Measurements from ENCODE around the gene PLXDC2.

The PLXDC2 gene

DNA sequence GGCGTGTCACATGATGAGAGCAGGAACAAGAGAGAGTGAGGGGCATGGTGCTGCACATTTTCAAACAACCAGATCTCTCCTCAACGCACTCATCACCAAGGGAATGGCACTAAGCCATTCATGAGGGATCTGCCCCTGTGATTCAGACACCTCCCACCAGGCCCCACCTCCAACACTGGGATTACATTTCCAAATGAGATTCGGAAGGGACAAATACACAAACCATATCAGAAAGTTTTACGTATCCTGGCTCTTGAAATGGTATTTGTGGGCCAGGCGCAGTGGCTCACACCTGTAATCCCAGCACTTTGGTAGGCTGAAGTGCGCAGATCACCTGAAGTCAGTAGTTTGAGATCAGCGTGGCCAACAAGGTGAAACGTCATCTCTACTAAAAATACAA lies 189.4 kb downstream of the PLXDC2 start:
- H3K4me2 ChIP-seq (ENCODE audit: low read length), result no peak overlapping the region
- no peaks in the 10 kb centered on the region for H3K36me3 ChIP-seq (ENCODE audit: control insufficient read depth, insufficient read depth, low read length)
- no peak overlapping the region for H3K56ac ChIP-seq (ENCODE audit: low read length)
- no peak for DNase-seq
- H3K27me3 ChIP-seq (ENCODE audit: insufficient read depth, low read length, poor library complexity), result no peaks in the 10 kb centered on the region
- H3K18ac ChIP-seq (ENCODE audit: low read length), result no peak overlapping the region
- peaks cover 2% of the 10 kb centered on the region for H3K79me1 ChIP-seq (ENCODE audit: low read length)
- no peak overlapping the region for H3K4ac ChIP-seq (ENCODE audit: low read depth, low read length)
- H3K9ac ChIP-seq (ENCODE audit: low read length), result no peak overlapping the region
- no peak overlapping the region for H2AK5ac ChIP-seq (ENCODE audit: low read length)
- H3K4me1 ChIP-seq (ENCODE audit: control insufficient read depth, low read depth, low read length), result no peaks in the 10 kb centered on the region
- H3K23ac ChIP-seq (ENCODE audit: low read length), result peak overlapping the region; percentile 29
- H2BK15ac ChIP-seq (replicated peaks; ENCODE audit: low read depth), result no peak overlapping the region
- no peak overlapping the region for H4K5ac ChIP-seq (ENCODE audit: low read length)
- H2BK5ac ChIP-seq (ENCODE audit: low read length), result no peak overlapping the region
- H3K79me2 ChIP-seq (ENCODE audit: control insufficient read depth, insufficient read depth, low read length), result no peaks in the 10 kb centered on the region
- H4K8ac ChIP-seq (ENCODE audit: low read depth, low read length), result no peak overlapping the region
- no CpG with 5 or more reads among the region's 8 CpGs for WGBS (ENCODE audit: extremely low coverage, insufficient coverage, low lambda C conversion rate)
- H3K4me3 ChIP-seq (ENCODE audit: low read length), result no peak overlapping the region
- H3K27ac ChIP-seq (ENCODE audit: low read depth, low read length), result no peak overlapping the region
- H2BK120ac ChIP-seq (ENCODE audit: low read depth, low read length), result no peak overlapping the region

- no peaks in the 10 kb centered on the region for H3K79me2 ChIP-seq (ENCODE audit: control insufficient read depth, insufficient read depth, low read length)
These were observed 190.1 kb downstream of the PLXDC2 start for GRCh38 chr10:20006169-20006870.

DNA sequence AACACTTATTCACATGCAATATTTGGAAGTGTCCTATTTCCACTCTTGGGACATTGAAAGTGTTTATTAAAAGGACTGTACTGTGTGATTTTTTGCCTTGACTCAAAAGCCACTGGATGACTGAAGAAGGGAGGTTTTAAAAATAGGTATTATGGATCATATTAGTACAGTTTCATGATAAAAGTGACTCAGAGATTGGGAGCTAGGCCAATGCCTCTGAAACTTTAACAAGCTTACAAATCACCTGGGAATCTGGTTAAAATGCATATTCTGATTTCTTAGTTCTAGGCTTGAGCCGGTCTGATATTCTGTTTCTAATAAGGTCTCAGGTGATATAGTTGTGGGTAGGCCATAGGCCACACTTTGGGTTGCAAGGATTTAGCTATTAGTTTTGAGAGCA lies 191.2 kb downstream of the PLXDC2 start:
- no peak for DNase-seq
- no peaks in the 10 kb centered on the region for H3K4me1 ChIP-seq (ENCODE audit: control insufficient read depth, low read depth, low read length)
- H3K23ac ChIP-seq (ENCODE audit: low read length), result no peak overlapping the region
- no peaks in the 10 kb centered on the region for H3K36me3 ChIP-seq (ENCODE audit: control insufficient read depth, insufficient read depth, low read length)
- no peak overlapping the region for H2BK120ac ChIP-seq (ENCODE audit: low read depth, low read length)
- H3K4me2 ChIP-seq (ENCODE audit: low read length), result no peak overlapping the region
- no peak overlapping the region for H2BK5ac ChIP-seq (ENCODE audit: low read length)
- H3K79me2 ChIP-seq (ENCODE audit: control insufficient read depth, insufficient read depth, low read length), result no peaks in the 10 kb centered on the region
- H3K56ac ChIP-seq (ENCODE audit: low read length), result no peak overlapping the region
- no peak overlapping the region for H4K5ac ChIP-seq (ENCODE audit: low read length)
- no peaks in the 10 kb centered on the region for H3K79me1 ChIP-seq (ENCODE audit: low read length)
- no peaks in the 10 kb centered on the region for H3K27me3 ChIP-seq (ENCODE audit: insufficient read depth, low read length, poor library complexity)
- H2BK15ac ChIP-seq (replicated peaks; ENCODE audit: low read depth), result no peak overlapping the region
- no peak overlapping the region for H3K18ac ChIP-seq (ENCODE audit: low read length)
- no peak overlapping the region for H3K4me3 ChIP-seq (ENCODE audit: low read length)
- no CpG with 5 or more reads among the region's 1 CpG for WGBS (ENCODE audit: extremely low coverage, insufficient coverage, low lambda C conversion rate)
- H3K9ac ChIP-seq (ENCODE audit: low read length), result no peak overlapping the region
- H2AK5ac ChIP-seq (ENCODE audit: low read length), result no peak overlapping the region
- H3K4ac ChIP-seq (ENCODE audit: low read depth, low read length), result no peak overlapping the region
- H3K27ac ChIP-seq (ENCODE audit: low read depth, low read length), result no peak overlapping the region
- no peak overlapping the region for H4K8ac ChIP-seq (ENCODE audit: low read depth, low read length)

More at GRCh38 chr10:20006169-20006870, 190.1 kb downstream of the PLXDC2 start:
- Histone ChIP-seq H3K4me2 (ENCODE audit: low read length) (no peak overlapping the region), H2BK120ac (ENCODE audit: low read depth, low read length) (no peak overlapping the region), H3K27ac (ENCODE audit: low read depth, low read length) (no peak overlapping the region), H3K27me3 (ENCODE audit: insufficient read depth, low read length, poor library complexity) (no peaks in the 10 kb centered on the region), H3K4me3 (ENCODE audit: low read length) (no peak overlapping the region), H2BK15ac (replicated peaks; ENCODE audit: low read depth) (no peak overlapping the region), H4K8ac (ENCODE audit: low read depth, low read length) (no peak overlapping the region), H3K9ac (ENCODE audit: low read length) (no peak overlapping the region), H2BK5ac (ENCODE audit: low read length) (no peak overlapping the region), H3K79me1 (ENCODE audit: low read length) (peaks cover 2% of the 10 kb centered on the region), H4K5ac (ENCODE audit: low read length) (no peak overlapping the region), H3K4ac (ENCODE audit: low read depth, low read length) (no peak overlapping the region), H2AK5ac (ENCODE audit: low read length) (no peak overlapping the region), H3K4me1 (ENCODE audit: control insufficient read depth, low read depth, low read length) (no peaks in the 10 kb centered on the region), H3K18ac (ENCODE audit: low read length) (no peak overlapping the region), H3K23ac (ENCODE audit: low read length) (no peak overlapping the region), H3K56ac (ENCODE audit: low read length) (no peak overlapping the region), H3K36me3 (ENCODE audit: control insufficient read depth, insufficient read depth, low read length) (no peaks in the 10 kb centered on the region)
- 100% methylated on average over 1 of the region's 4 CpGs for WGBS (ENCODE audit: extremely low coverage, insufficient coverage, low lambda C conversion rate)
- DNase-seq, result no peak

DNA sequence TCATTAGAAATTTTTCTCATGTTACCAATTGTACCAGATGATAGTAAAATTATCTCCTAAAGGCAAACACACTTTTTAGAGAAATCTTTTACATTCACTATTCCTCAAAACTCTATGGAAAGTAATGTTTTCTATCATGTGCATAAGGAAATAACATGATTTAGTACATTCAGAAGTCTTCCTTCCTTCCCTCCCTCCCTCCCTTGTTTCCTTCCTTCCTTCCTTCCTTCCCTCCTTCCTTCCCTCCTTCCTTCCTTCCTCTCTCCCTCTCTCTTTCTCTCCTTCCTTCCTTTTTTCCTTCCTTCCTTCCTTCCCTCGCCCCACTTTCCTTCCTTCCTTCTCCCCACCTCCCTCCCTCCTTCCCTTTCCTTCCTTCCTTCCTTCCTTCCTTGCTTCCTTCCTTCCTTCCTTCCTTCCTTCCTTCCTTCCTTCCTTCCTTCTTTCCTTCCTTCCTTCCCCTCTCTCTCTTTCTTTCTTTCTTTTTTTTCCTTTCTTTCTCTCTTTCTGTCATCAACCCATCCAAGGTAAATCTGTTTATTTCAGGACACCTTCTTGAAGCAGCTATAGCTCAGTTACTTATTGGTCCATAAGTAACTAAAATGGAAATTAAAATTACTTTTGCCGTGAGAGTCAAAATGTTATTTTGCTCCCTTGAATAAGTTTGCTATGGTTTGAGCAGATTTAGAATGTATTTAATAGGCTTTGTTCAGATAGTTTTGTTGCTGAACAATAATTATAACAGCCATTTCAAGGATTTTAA lies 197.9 kb downstream of the PLXDC2 start:
- H2BK5ac ChIP-seq (ENCODE audit: low read length), result no peak overlapping the region
- WGBS (ENCODE audit: extremely low coverage, insufficient coverage, low lambda C conversion rate), result 93% methylated on average over 1 of the region's 2 CpGs
- H3K9ac ChIP-seq (ENCODE audit: low read length), result no peak overlapping the region
- no peak overlapping the region for H3K56ac ChIP-seq (ENCODE audit: low read length)
- no peak overlapping the region for H3K4me3 ChIP-seq (ENCODE audit: low read length)
- H4K8ac ChIP-seq (ENCODE audit: low read depth, low read length), result no peak overlapping the region
- H3K23ac ChIP-seq (ENCODE audit: low read length), result no peak overlapping the region
- no peak overlapping the region for H3K27ac ChIP-seq (ENCODE audit: low read depth, low read length)
- H3K4ac ChIP-seq (ENCODE audit: low read depth, low read length), result no peak overlapping the region
- H3K79me1 ChIP-seq (ENCODE audit: low read length), result no peaks in the 10 kb centered on the region
- no peak overlapping the region for H3K4me2 ChIP-seq (ENCODE audit: low read length)
- H3K18ac ChIP-seq (ENCODE audit: low read length), result no peak overlapping the region
- no peaks in the 10 kb centered on the region for H3K79me2 ChIP-seq (ENCODE audit: control insufficient read depth, insufficient read depth, low read length)
- no peak overlapping the region for H2BK120ac ChIP-seq (ENCODE audit: low read depth, low read length)
- H2AK5ac ChIP-seq (ENCODE audit: low read length), result no peak overlapping the region
- DNase-seq, result no peak
- no peaks in the 10 kb centered on the region for H3K36me3 ChIP-seq (ENCODE audit: control insufficient read depth, insufficient read depth, low read length)
- H3K27me3 ChIP-seq (ENCODE audit: insufficient read depth, low read length, poor library complexity), result no peaks in the 10 kb centered on the region
- no peak overlapping the region for H2BK15ac ChIP-seq (replicated peaks; ENCODE audit: low read depth)
- no peaks in the 10 kb centered on the region for H3K4me1 ChIP-seq (ENCODE audit: control insufficient read depth, low read depth, low read length)
- H4K5ac ChIP-seq (ENCODE audit: low read length), result no peak overlapping the region

- H2BK120ac ChIP-seq (ENCODE audit: low read depth, low read length), result no peak overlapping the region
These were observed 201.7 kb downstream of the PLXDC2 start for GRCh38 chr10:20017961-20018360.

More at GRCh38 chr10:20017961-20018360, 201.7 kb downstream of the PLXDC2 start:
- Histone ChIP-seq H3K4me2 (ENCODE audit: low read length) (no peak overlapping the region), H3K56ac (ENCODE audit: low read length) (no peak overlapping the region), H3K27me3 (ENCODE audit: insufficient read depth, low read length, poor library complexity) (no peaks in the 10 kb centered on the region), H4K5ac (ENCODE audit: low read length) (no peak overlapping the region), H3K27ac (ENCODE audit: low read depth, low read length) (no peak overlapping the region), H2AK5ac (ENCODE audit: low read length) (no peak overlapping the region), H4K8ac (ENCODE audit: low read depth, low read length) (no peak overlapping the region), H3K9ac (ENCODE audit: low read length) (no peak overlapping the region), H3K4me3 (ENCODE audit: low read length) (no peak overlapping the region), H3K79me1 (ENCODE audit: low read length) (no peaks in the 10 kb centered on the region), H3K4ac (ENCODE audit: low read depth, low read length) (no peak overlapping the region), H3K36me3 (ENCODE audit: control insufficient read depth, insufficient read depth, low read length) (no peaks in the 10 kb centered on the region), H3K79me2 (ENCODE audit: control insufficient read depth, insufficient read depth, low read length) (no peaks in the 10 kb centered on the region), H2BK5ac (ENCODE audit: low read length) (no peak overlapping the region), H3K18ac (ENCODE audit: low read length) (peak overlapping the region; percentile 60), H3K23ac (ENCODE audit: low read length) (no peak overlapping the region), H2BK15ac (replicated peaks; ENCODE audit: low read depth) (no peak overlapping the region), H3K4me1 (ENCODE audit: control insufficient read depth, low read depth, low read length) (no peaks in the 10 kb centered on the region)
- no peak for DNase-seq
- no CpG with 5 or more reads among the region's 2 CpGs for WGBS (ENCODE audit: extremely low coverage, insufficient coverage, low lambda C conversion rate)

Measured in mesendoderm (in vitro differentiated cells).